GM23248 (cell line): ENCODE results near the gene CSNK2B. TPM values are rescaled to one million over a fixed set of nuclear protein-coding genes. Genes with fewer than 3 reads are reported as not detected.

Experiments used
- DNase-seq: peaks from one replicate; pipeline ENCODE4 v3.0.0-alpha.2; 2015
- H2AFZ ChIP-seq: fragments of 200-600 bp; sonication (generic); 2 replicates; pipeline ENCODE4 v1.6.1; 2016; ENCODE audit warnings: antibody characterized with exemption
- H3F3A ChIP-seq: fragments of 200-600 bp; sonication (generic); 2 replicates; pipeline ENCODE4 v1.6.1; 2016; ENCODE audit warnings: mild to moderate bottlenecking, antibody characterized with exemption, mixed run types; ENCODE audit not compliant: insufficient read depth
- H3K27ac ChIP-seq: fragments of 200-600 bp; sonication (generic); 2 replicates; pipeline ENCODE4 v1.5.1; 2016; ENCODE audit warnings: mild to moderate bottlenecking
- H3K27me3 ChIP-seq: fragments of 200-600 bp; sonication (generic); replicated peaks from 2 replicates; pipeline ENCODE4 v1.6.1; 2016; ENCODE audit warnings: mild to moderate bottlenecking; ENCODE audit not compliant: insufficient read depth
- H3K36me3 ChIP-seq: fragments of 200-600 bp; sonication (generic); 2 replicates; pipeline ENCODE4 v1.6.1; 2016; ENCODE audit warnings: low read depth, mild to moderate bottlenecking
- H3K4me1 ChIP-seq: fragments of 200-600 bp; sonication (generic); 2 replicates; pipeline ENCODE4 v1.6.1; 2016; ENCODE audit warnings: mild to moderate bottlenecking; ENCODE audit not compliant: insufficient read depth
- H3K4me2 ChIP-seq: fragments of 200-600 bp; sonication (generic); one replicate; pipeline ENCODE4 v1.6.1; 2016; ENCODE audit warnings: mild to moderate bottlenecking; ENCODE audit not compliant: unreplicated experiment
- H3K4me3 ChIP-seq: fragments of 200-600 bp; sonication (generic); 2 replicates; pipeline ENCODE4 v1.5.1; 2016; ENCODE audit warnings: mild to moderate bottlenecking
- H3K79me2 ChIP-seq: fragments of 200-600 bp; sonication (generic); 2 replicates; pipeline ENCODE4 v1.6.1; 2016; ENCODE audit warnings: mild to moderate bottlenecking; ENCODE audit not compliant: insufficient read depth
- H3K9ac ChIP-seq: fragments of 200-600 bp; sonication (generic); 2 replicates; pipeline ENCODE4 v1.6.1; 2016; ENCODE audit warnings: mild to moderate bottlenecking
- H3K9me2 ChIP-seq: fragments of 200-600 bp; sonication (generic); 2 replicates; pipeline ENCODE4 v1.6.1; 2016; ENCODE audit warnings: mixed run types, mild to moderate bottlenecking, moderate library complexity; ENCODE audit not compliant: insufficient read depth
- H3K9me3 ChIP-seq: fragments of 200-600 bp; sonication (generic); one replicate; pipeline ENCODE4 v1.6.1; 2017; ENCODE audit warnings: low read depth
- H4K20me1 ChIP-seq: fragments of 200-600 bp; sonication (generic); 2 replicates; pipeline ENCODE4 v1.6.0; 2016; ENCODE audit not compliant: insufficient read depth
- EZH2 ChIP-seq: fragments of 200-600 bp; sonication (generic); IDR thresholded peaks from 2 replicates; pipeline ENCODE4 v1.6.1; 2018; ENCODE audit warnings: antibody characterized with exemption, mild to moderate bottlenecking; ENCODE audit not compliant: insufficient read depth, poor library complexity, severe bottlenecking
- EZH2phosphoT487 ChIP-seq: fragments of 200-600 bp; sonication (generic); IDR thresholded peaks from 2 replicates; pipeline ENCODE4 v1.6.1; 2018; ENCODE audit warnings: antibody characterized with exemption, moderate library complexity, mild to moderate bottlenecking, low read depth; ENCODE audit not compliant: insufficient read depth
- WGBS, 2 experiments: methylation state at CpG; one replicate each; pipeline ENCODE4 v1.1.6; 2015 to 2017; ENCODE audit warnings: low lambda C conversion rate in 2 of 2, low coverage in 1 of 2; ENCODE audit errors: missing lambda C conversion rate in 2 of 2; 5-methylcytosine and 5-hydroxymethylcytosine counted together
- in situ Hi-C: fragments of 300-500 bp; cut with MboI; formaldehyde crosslinking; loops from 2 replicates; pipeline ENCODE4 v1.15.0; 2020
- polyA plus RNA-seq: library from polyadenylated mRNA; unstranded; fragments of >200 nt; fragmentation: Nextera tagmentation; extraction: Ambion mirVana; gene quantifications from 2 replicates; pipeline ENCODE4 v1.2.1, GENCODE V29; 2016
- total RNA-seq: library from RNA; depleted of rRNA; stranded (reverse); fragments of >200 nt; shearing (Covaris generic); gene quantifications from 2 replicates; pipeline ENCODE4 v1.2.3, GENCODE V29; 2014

The CSNK2B gene
- total and polyA plus RNA-seq, 2 experiments from 2014 or later, result 224 to 256 TPM

DNA sequence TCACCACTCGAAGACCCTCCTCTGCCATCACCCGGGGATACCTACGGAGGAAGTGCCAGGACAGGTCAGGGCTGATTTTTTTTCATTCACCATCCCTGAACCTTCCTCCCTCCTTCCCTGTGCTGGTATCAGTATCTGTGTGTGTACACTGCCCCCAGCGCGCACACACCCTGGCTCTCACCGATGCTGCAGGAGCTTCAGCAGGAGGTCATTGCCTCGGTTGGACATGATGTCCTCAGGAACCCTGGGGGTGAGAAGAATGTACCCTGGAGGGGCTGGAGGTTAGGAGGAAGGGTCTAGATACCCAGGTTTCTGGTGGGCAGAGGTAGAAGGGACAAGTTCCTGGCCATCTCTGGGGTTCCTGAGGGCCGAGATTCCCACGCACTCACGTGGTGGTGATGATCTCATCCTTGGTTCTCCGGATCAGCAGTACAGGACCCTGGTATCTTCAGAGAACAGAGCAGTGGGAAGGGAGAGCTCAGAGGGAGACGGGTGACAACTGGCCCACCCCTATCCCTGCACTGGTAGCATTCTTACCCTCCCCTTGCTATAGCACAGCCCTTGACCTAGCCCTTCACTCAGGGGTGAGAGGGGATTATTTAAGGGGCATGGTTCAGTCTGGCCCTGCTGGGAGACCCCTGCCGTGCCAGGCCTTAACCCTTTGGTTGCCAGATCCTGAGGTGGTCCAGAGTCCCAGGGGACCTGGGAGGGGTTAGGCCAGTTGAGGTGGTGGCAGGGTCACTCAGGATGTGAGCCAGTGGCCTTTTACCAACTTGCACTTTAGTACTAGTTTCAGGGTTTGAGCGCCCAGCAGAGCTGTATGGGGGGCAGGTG is 22.2 kb downstream of the CSNK2B start:
- Histone ChIP-seq H3K36me3 (peaks cover 9% of the 10 kb centered on the region; the same call in 1 of the 2 replicates), H3K27ac (no peak overlapping the region), H2AFZ (no peak overlapping the region), H3K9me2 (no peaks in the 10 kb centered on the region), H3K27me3 (no peaks in the 10 kb centered on the region), H3K79me2 (no peaks in the 10 kb centered on the region), H3K4me3 (no peak overlapping the region), H3K9me3 (no peaks in the 10 kb centered on the region), H3K4me2 (no peak overlapping the region), H3K4me1 (no peaks in the 10 kb centered on the region), H3F3A (no peaks in the 10 kb centered on the region), H3K9ac (no peak overlapping the region), H4K20me1 (no peaks in the 10 kb centered on the region)
- no peak for DNase-seq
- in situ Hi-C loops, result no loop called here
- TF ChIP-seq EZH2 (no peak), EZH2phosphoT487 (no peak)
- 76 to 85% methylated on average over 13 to 14 of the region's 14 CpGs for WGBS, 2 experiments

DNA sequence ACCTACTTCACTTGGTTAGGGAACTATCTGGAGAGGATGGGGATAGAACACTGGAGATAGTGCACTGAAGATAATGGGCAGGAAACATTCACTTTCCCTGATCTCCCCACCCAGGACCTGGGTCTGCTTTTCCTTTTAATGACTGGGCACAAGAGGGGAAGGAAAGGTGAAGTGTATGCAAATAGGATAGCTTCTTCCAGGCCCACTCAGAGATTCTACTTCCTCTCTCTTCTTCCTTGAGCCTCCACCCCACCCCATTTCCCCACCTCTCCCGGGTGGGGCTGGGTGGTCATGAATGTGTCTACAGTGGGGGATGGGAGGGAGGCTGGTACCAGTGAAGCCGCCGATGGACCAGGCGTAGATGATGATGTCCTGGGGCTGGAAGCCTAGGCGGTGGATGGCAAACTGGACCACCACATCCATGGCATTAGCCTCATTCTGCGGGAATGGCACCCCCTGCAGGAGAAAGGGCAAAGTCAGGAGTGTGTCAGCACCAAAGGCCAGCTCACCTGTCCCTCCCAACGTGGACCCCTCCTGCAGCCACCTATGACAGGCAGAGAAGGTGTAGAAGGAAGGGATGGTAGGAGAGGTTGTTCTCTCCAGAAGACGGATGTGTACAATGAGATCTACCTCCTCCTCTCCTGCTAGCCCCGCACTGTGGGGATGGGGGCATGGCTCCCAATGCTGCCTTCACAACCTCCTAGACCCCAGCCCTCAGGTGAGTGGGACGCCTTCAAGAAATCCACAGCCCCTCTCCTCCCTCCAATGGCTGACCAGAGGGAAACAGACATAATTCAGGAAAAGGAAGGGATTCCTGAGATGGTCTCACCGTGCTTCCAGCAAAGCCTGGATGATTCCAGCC is 23.6 kb downstream of the CSNK2B start:
- no peaks in the 10 kb centered on the region for H3F3A ChIP-seq
- no peak overlapping the region for H2AFZ ChIP-seq
- H3K9ac ChIP-seq, result no peak overlapping the region
- H3K36me3 ChIP-seq, result peaks cover 9% of the 10 kb centered on the region; the same call in 1 of the 2 replicates
- no peaks in the 10 kb centered on the region for H3K79me2 ChIP-seq
- H3K4me3 ChIP-seq, result no peak overlapping the region
- no peak overlapping the region for H3K27ac ChIP-seq
- H3K9me2 ChIP-seq, result no peaks in the 10 kb centered on the region
- H3K27me3 ChIP-seq, result no peaks in the 10 kb centered on the region
- H3K4me1 ChIP-seq, result no peaks in the 10 kb centered on the region
- no peaks in the 10 kb centered on the region for H3K9me3 ChIP-seq
- H4K20me1 ChIP-seq, result no peaks in the 10 kb centered on the region
- TF ChIP-seq EZH2, result no peak
- no peak for TF ChIP-seq EZH2phosphoT487
- no peak overlapping the region for H3K4me2 ChIP-seq
- DNase-seq, result peak; percentile 25
- in situ Hi-C loops, result no loop called here
- 89 to 92% methylated on average over 11 of the region's 11 CpGs for WGBS, 2 experiments

DNA sequence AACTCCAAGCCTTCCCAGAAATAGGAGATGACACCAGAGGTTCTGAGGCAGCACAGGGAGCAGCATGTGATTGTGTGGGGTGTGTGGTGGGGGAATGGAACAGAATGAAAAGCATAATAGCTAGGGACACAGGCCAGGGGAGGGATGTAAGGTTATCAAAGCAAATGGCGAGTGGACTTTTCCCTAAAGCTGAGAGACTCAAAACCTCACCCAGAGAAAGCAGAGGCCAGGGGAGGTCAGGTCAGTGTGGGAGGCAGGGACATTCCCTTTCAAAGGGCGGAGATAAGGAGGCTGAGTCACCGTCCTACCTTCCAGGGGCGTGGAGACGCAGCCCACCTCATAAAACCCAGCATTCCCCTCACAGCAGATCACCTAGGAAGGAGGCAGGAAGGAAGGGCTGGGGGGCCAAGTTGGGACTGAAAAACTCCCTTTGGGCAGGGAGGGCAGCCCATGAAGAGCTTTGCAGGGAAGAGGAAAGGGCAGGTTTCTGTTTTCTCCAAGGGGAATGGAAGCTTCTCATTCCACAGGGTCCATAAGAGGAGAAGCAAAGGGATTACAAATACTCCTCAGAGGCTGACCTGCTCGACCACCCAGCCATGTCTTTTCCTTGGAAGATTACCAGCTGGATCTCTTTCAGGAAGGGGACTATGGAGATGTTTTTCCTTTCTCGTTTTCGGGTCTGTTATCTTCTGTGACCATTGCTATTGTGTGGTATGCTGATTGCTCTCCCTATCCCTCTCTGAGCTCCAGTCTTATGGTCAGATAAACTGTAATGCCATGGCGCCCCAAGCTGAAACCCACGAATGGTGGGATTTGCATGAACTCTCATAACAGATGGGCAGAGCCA is 24.6 kb downstream of the CSNK2B start:
- Histone ChIP-seq H3K27me3 (no peaks in the 10 kb centered on the region), H2AFZ (no peak overlapping the region), H3K79me2 (no peaks in the 10 kb centered on the region), H3K9me2 (no peaks in the 10 kb centered on the region), H3K4me1 (no peaks in the 10 kb centered on the region), H3K4me3 (no peak overlapping the region), H3K9me3 (no peaks in the 10 kb centered on the region), H3F3A (no peaks in the 10 kb centered on the region), H3K4me2 (no peak overlapping the region), H3K36me3 (peaks cover 14% of the 10 kb centered on the region; the same call in 1 of the 2 replicates), H3K27ac (no peak overlapping the region), H3K9ac (no peak overlapping the region), H4K20me1 (no peaks in the 10 kb centered on the region)
- DNase-seq, result no peak
- 75 to 85% methylated on average over 10 of the region's 10 CpGs for WGBS, 2 experiments
- TF ChIP-seq EZH2phosphoT487, result no peak
- no peak for TF ChIP-seq EZH2
- in situ Hi-C loops, result no loop called here

DNA sequence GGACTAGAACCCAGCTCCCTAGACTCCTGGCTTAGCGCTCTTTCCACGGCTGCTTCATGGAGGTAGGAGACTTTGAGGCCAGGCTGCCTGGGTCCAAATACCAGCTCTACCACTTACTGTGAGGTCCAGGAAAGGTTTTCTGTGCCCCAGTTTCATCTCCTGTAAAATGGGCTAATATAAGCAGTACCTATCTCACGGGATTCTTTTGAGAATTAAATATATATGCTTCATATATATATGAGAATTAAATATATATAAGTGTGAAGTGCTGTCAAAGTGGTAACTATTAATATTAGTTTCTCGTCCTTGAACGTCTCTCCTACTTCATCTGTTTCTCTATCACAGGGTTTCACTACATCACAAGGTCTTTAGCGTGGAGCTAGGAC is 25.2 kb downstream of the CSNK2B start:
- no peak overlapping the region for H3K9ac ChIP-seq
- no peaks in the 10 kb centered on the region for H3K79me2 ChIP-seq
- H4K20me1 ChIP-seq, result no peaks in the 10 kb centered on the region
- no peaks in the 10 kb centered on the region for H3F3A ChIP-seq
- H3K9me3 ChIP-seq, result no peaks in the 10 kb centered on the region
- no peaks in the 10 kb centered on the region for H3K27me3 ChIP-seq
- H3K4me1 ChIP-seq, result no peaks in the 10 kb centered on the region
- in situ Hi-C loops, result no loop called here
- H3K4me3 ChIP-seq, result no peak overlapping the region
- TF ChIP-seq EZH2 (no peak), EZH2phosphoT487 (no peak)
- H3K36me3 ChIP-seq, result peaks cover 16% of the 10 kb centered on the region; the same call in 1 of the 2 replicates
- DNase-seq, result no peak
- H2AFZ ChIP-seq, result no peak overlapping the region
- 77 to 82% methylated on average over 6 of the region's 6 CpGs for WGBS, 2 experiments
- H3K9me2 ChIP-seq, result no peaks in the 10 kb centered on the region
- H3K27ac ChIP-seq, result no peak overlapping the region
- no peak overlapping the region for H3K4me2 ChIP-seq
